GM21529 (cell line): ENCODE measurements around the gene ZNF536.

Experiments used
- ATAC-seq: cut with Tn5 transposase; IDR thresholded peaks from one replicate; pipeline ENCODE4 v1.9.1; 2021; ENCODE audit not compliant: unreplicated experiment

The ZNF536 gene

GRCh38 chr19:30519607-30520205, 147.5 kb downstream of the ZNF536 start:
- ATAC-seq, result no peak

DNA sequence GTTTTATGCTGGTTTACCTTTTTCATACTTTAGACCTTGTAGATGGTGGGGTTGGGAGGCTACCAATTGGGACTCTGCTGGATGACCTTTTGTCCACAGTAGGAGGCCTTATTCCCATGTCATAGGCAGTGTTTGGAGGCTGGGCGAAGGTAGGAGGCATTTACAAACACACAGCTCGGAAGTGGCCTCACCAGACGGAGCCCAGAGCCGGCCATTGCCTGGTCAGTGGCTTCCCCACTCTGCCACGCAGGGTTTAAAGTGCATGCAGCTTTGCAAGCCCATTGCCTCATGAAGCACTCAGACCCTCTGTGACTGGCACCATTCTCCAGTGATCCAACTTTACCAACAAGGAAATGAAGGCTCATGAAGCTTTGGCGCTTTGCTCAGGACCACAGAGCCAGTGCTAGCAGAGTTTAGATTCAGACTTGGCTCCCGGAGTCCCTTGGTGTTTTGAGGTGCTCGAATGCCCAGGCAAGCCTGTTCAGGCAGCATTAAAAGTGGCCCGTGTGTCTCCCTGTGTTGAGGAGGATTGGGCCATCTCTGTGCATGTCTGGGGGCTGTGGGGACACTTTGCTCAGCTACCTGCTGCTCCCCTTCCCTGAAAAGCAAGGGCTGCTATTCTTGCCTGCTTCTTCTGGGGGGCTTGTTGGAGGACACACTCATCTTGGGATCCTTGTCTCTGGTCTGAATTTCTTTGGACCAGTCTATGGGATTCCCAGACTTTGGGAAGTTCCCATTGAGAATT, 148.7 kb downstream of the ZNF536 start:
- ATAC-seq, result no peak

GRCh38 chr19:30521937-30522336, 149.8 kb downstream of the ZNF536 start:
- ATAC-seq, result no peak

DNA sequence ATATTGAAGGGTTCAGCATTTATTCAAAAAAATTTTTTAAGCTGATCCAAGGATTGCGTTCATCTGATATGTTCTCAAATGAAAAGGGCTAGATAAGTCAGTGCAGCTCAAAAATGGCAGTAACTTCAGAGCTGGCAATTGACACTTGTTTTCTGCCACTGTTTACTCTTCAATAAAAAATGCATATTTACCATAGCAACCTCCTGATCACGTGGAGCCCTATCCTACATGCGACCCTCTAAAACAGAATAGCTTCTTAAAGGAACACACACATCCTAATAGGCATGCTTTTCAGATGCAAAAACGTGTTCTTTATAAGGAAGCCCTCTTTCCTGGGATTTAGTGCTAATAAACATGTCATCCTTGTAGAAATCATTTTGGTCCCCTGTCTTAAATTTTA, 150.2 kb downstream of the ZNF536 start:
- no peak for ATAC-seq

DNA sequence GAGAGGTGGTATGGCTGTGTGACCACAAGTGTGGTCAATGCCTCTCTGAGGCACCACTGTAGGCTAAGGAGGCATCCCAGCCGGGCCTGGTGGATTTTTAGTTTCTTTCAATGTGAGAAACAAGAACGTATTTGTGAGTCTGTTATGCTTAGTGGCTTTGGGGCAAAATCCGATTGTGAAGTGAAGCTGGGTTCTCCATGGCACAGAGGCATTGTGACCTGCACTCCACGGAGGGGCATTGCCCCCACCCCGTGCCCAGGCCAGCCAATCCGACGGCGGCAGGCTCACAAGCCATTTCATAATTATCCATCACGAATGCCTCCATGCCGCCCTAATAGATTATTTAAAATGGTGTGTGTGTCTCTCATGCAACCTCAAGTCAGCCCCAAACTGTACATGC, 151.6 kb downstream of the ZNF536 start:
- no peak for ATAC-seq

DNA sequence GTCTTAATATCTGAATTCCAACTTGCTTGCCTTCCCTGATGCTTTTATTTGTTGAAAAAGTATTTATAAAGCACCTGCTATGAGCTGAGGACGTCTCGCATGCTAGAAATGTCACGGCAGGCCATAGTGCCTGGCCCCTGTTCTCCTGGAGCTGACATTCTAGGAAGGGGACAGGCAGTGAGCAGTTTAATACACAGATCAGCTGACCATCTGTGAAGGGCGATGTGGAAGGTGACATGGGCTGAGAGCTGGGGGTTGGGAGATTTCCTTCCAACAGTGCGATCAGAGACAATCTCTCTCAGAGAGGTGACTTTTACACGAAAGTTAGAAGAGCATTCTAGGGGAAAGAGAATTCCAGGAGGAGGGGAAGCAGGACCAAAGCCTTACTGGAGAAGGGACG, 153.2 kb downstream of the ZNF536 start:
- no peak for ATAC-seq

DNA sequence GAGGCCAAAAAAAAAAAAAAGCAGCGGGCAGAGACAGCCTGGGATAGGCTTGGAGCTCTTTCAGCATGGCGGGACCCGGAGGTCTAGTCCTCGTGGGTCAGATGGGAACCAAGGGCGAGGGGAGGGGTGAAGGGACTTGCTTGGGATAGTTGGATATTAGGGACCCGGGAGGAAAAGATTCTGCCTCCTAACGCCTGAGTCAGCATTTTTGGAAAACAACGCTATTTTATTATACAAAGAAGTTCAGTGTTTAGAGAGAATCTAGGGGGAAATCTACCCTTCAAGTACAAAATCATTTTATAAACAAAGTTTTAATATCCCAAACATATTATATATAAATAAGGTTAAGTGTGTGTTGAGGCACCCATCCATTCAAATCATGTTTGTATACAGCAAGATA, 156.7 kb downstream of the ZNF536 start:
- ATAC-seq, result no peak

DNA sequence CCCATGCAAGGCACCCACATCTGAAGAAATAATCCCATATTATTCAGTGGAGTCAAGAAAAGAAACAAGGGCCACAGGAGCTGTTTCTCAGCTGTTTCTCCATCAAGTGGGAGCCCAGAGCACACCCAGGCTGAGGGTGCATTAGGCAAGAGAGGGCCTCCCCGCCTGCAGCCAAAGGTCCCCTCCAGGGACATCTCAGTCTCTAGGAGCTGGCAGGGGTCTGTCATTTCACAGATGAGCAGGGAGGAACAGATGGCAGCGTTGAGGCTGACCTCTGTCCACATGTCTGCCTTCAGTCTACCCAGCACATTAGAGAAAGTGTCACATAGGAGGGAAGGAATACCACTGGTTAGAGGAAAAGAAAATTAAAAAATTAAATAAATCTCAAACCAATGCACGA, 157.7 kb downstream of the ZNF536 start:
- no peak for ATAC-seq

DNA sequence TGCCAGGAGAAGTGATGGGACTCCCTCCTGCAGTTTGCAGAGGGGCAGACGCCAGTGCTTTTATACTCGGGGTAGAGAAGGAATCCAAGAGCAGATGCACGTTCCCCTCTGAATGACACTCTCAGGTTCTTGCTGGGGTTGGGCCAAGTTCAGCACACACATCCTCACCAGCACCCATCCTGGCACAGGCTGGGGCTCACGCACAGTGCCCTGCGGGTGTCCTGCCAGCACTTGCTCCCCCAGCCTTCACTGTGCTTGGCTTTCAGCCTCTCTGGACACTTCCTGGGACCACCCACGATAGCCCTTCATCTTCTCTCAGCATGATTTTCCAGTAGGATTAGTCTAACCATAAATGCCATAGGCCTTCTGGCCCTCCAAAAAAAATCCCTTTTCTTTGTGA, 158.6 kb downstream of the ZNF536 start:
- no peak for ATAC-seq

DNA sequence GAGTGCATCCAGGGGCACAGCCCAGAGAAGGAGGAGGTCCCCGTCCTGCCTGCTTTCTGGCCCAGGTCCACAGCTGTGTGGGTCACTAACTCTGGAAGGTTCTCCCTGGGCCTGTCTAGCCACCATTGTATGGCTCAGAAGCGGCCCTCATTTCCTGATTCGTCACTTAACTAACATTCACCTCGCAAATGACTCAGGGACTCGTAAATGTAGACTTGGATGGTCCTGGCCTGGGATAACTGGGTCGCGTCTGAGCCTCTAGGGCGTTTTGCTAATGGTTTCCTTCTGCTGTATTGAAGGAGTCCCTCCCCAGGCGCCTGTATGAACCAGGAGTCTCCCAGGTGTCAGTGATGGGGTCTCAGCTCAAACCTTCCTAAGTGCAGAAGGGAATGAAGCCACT, 162.8 kb downstream of the ZNF536 start:
- no peak for ATAC-seq

DNA sequence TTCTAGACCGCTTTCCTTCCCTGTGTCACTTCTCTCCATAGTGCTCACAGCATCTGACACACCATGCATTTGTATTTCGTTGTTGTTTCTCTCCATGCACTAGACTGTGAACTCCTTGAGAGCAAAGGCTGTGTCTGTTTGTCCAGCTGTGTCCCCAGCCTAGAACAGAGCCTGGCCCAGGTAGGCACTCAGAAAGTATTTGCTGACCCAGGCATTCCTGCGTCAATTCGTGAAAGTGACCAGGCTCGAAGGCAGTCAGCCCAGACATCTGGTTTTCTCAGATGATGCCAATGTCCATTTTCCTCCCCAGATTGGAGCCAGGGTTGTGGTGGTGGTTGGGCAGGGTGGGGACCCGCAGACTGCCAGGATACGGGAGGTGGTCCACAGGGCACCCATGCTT, 164.8 kb downstream of the ZNF536 start:
- ATAC-seq, result no peak

- ATAC-seq, result no peak
Measured at GRCh38 chr19:30539315-30539714, 167.1 kb downstream of the ZNF536 start.

GRCh38 chr19:30539981-30540380, 167.8 kb downstream of the ZNF536 start:
- no peak for ATAC-seq

GRCh38 chr19:30540761-30541160, 168.6 kb downstream of the ZNF536 start:
- ATAC-seq, result no peak

DNA sequence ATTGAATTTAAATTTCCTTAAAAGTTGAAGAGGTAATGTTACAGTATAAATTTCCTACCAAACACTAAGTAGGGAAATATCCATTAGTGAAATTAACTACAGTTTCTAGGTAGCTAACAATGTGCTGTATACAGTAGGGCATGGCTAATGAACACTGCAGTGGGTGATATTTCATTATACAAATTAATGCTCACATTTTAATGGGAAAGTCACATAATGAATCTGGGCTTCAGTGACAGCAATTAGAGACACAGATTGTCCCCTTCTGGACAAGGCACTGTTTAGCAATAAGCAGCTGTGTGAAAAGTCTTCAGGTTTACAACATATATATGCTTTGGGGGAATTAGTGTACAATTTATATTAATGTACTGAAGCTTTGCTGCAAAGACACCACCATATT, 169.4 kb downstream of the ZNF536 start:
- ATAC-seq, result no peak

GRCh38 chr19:30543243-30543945, 171.2 kb downstream of the ZNF536 start:
- ATAC-seq, result no peak

- no peak for ATAC-seq
Measured at GRCh38 chr19:30545752-30546151, 173.6 kb downstream of the ZNF536 start.

DNA sequence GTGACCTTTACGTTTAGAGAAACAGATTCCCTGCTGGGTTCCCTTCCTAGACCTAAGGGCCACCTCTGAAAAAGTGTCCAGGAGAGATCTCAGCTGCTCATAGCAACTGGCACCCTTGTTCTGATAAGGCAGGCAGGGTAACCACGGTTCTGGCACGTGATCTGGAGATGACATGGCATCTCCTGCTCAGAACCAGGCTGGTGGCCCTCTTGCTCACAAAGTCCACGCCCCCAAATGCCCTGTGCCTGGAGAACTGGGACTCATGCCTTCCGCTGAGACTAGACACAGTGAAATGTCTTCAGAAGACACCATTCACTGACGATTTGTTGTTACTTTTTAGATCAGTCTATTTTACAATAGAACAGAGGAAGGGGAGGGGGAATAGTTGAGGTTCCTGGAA, 174.1 kb downstream of the ZNF536 start:
- no peak for ATAC-seq

DNA sequence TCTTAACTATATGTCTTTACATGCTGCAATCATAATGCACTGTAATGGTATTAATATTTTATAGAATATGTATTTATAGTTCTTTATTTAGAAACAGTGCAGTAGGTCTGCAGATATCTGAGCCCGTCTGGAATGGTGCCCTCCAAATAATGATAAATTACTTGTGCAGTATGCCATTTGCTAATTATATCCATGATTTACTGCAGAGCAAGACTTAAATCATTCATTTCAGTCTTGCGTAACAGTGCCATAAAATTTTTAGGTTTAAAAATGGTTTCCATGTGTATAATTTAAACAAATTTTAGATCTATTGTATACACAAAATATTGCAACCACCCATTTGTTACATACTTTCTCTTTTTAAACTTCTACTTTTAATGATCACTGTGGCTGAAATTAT, 175.1 kb downstream of the ZNF536 start:
- no peak for ATAC-seq

DNA sequence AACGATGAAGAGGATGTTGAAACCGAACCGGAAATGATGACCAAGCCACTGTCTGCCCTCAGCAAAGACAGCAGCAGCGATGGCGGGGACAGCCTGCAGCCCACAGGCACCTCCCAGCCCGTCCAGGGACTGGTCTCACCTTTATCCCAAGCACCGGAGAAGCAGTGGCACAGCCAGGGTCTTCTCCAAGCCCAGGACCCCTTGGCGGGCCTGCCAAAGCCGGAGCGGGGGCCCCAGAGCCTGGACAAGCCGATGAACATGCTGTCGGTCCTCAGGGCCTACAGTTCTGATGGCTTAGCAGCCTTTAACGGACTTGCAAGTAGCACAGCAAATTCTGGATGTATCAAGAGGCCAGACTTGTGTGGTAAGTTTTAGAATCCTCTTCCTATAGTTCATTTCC, 177.0 kb downstream of the ZNF536 start:
- no peak for ATAC-seq

DNA sequence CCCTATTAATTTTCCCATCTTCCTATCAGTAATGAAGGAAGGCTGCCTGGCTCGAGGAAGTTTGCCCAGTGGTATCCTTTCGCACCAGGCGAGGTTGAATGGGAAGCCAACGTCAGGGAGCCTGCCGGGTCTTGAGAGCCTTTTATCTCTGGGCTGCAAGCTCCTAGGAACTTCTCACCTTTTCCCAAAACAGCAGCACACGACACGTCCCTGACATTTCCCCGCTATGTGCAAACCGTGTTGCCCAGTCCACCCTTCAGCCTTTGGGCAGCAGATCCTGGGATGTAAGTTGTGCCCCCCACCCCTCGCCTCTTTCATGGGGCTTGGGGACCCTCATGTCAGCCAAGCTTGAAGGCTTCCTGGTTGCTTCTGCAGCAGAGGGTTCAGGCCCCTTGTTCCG, 179.1 kb downstream of the ZNF536 start:
- no peak for ATAC-seq

- ATAC-seq, result no peak
Measured at GRCh38 chr19:30552593-30552992, 180.4 kb downstream of the ZNF536 start.
